ENCODE data around the gene PDE9A.

Gene PDE9A

GRCh38 chr21:42670058-42670880 lies 16.8 kb downstream of the PDE9A start:
- DNase-seq (ENCODE audit: low read depth in 2 of 2, low spot score in 1 of 2) = no peak

- no peak for DNase-seq (ENCODE audit: low read depth in 2 of 2, low spot score in 1 of 2)
Measured at GRCh38 chr21:42670884-42671283, 17.5 kb downstream of the PDE9A start.

- no peak for DNase-seq (ENCODE audit: low read depth in 2 of 2, low spot score in 1 of 2)
Measured at GRCh38 chr21:42671778-42672593, 18.6 kb downstream of the PDE9A start.

GRCh38 chr21:42672699-42673458 lies 19.5 kb downstream of the PDE9A start:
- DNase-seq (ENCODE audit: low read depth in 2 of 2, low spot score in 1 of 2) = no peak

- no peak for DNase-seq (ENCODE audit: low read depth in 2 of 2, low spot score in 1 of 2)
Measured at GRCh38 chr21:42673633-42674328, 20.4 kb downstream of the PDE9A start.

- no peak for DNase-seq (ENCODE audit: low read depth in 2 of 2, low spot score in 1 of 2)
Measured at GRCh38 chr21:42674351-42674940, 21.0 kb downstream of the PDE9A start.

GRCh38 chr21:42675403-42675802 lies 22.0 kb downstream of the PDE9A start:
- no peak for DNase-seq (ENCODE audit: low read depth in 2 of 2, low spot score in 1 of 2)

- no peak for DNase-seq (ENCODE audit: low read depth in 2 of 2, low spot score in 1 of 2)
Measured at GRCh38 chr21:42676808-42677207, 23.4 kb downstream of the PDE9A start.

- no peak for DNase-seq (ENCODE audit: low read depth in 2 of 2, low spot score in 1 of 2)
Measured at GRCh38 chr21:42677339-42678321, 24.2 kb downstream of the PDE9A start.

- no peak for DNase-seq (ENCODE audit: low read depth in 2 of 2, low spot score in 1 of 2)
Measured at GRCh38 chr21:42678618-42679295, 25.3 kb downstream of the PDE9A start.

- DNase-seq (ENCODE audit: low read depth in 2 of 2, low spot score in 1 of 2) = no peak
Measured at GRCh38 chr21:42679319-42680057, 26.1 kb downstream of the PDE9A start.

- no peak for DNase-seq (ENCODE audit: low read depth in 2 of 2, low spot score in 1 of 2)
Measured at GRCh38 chr21:42680058-42680330, 26.6 kb downstream of the PDE9A start.

GRCh38 chr21:42680429-42680828 lies 27.0 kb downstream of the PDE9A start:
- no peak for DNase-seq (ENCODE audit: low read depth in 2 of 2, low spot score in 1 of 2)

GRCh38 chr21:42681296-42682206 lies 28.1 kb downstream of the PDE9A start:
- no peak for DNase-seq (ENCODE audit: low read depth in 2 of 2, low spot score in 1 of 2)

GRCh38 chr21:42682661-42683210 lies 29.3 kb downstream of the PDE9A start:
- no peak for DNase-seq (ENCODE audit: low read depth in 2 of 2, low spot score in 1 of 2)

- no peak for DNase-seq (ENCODE audit: low read depth in 2 of 2, low spot score in 1 of 2)
Measured at GRCh38 chr21:42683371-42684108, 30.1 kb downstream of the PDE9A start.

Data from stimulated activated CD8-positive, alpha-beta memory T cell treated with anti-CD3 and anti-CD28 coated beads, Interleukin-4, amount 100 ng/mL, for 4 hours (primary cell).